Thyroid gland (tissue), 4 donors: ENCODE data around the gene SNCAIP. TPM values are rescaled to one million over a fixed set of nuclear protein-coding genes. Genes with fewer than 3 reads are reported as not detected.

Experiments used
- DNase-seq, 2 donors: peaks; one replicate each; pipeline ENCODE4 v3.0.0-alpha.2; 2019
- H3K27ac ChIP-seq, 3 donors: fragments of 200-600 bp; sonication (generic); 1 replicate in 2 of 3; 2 replicates in 1 of 3; pipeline ENCODE4 v1.5.1; 2016 to 2019; ENCODE audit warnings: mild to moderate bottlenecking in 1 of 3, moderate library complexity in 1 of 3
- H3K27me3 ChIP-seq: fragments of 200-600 bp; sonication (generic); one replicate; pipeline ENCODE4 v1.5.1; 2019
- H3K36me3 ChIP-seq, 2 donors: fragments of 200-600 bp; sonication (generic); one replicate each; pipeline ENCODE4 v1.5.1; 2016 to 2019
- H3K4me1 ChIP-seq, 2 donors: fragments of 200-600 bp; sonication (generic); one replicate each; pipeline ENCODE4 v1.5.1; 2017 to 2019
- H3K4me3 ChIP-seq, 3 donors: fragments of 200-600 bp; sonication (generic); replicated peaks in 1 of 3; 1 replicate in 2 of 3; 2 replicates in 1 of 3; pipeline ENCODE4 v1.5.1; 2016; ENCODE audit warnings: mild to moderate bottlenecking in 1 of 3
- H3K9me3 ChIP-seq: fragments of 200-600 bp; sonication (generic); one replicate; pipeline ENCODE4 v1.5.1; 2017
- CTCF ChIP-seq, 6 experiments: fragments of 200-600 bp in 3 of 6; fragments of 450-650 bp in 3 of 6; sonication (generic) in 3 of 6; IDR thresholded peaks; one replicate each; pipeline ENCODE4 v1.5.1; 2016 to 2019; ENCODE audit warnings: antibody characterized with exemption in 6 of 6, mild to moderate bottlenecking in 2 of 6, inconsistent platforms in 1 of 6, moderate library complexity in 1 of 6
- POLR2A ChIP-seq, 2 donors: fragments of 450-650 bp; IDR thresholded peaks; one replicate each; pipeline ENCODE4 v1.6.1; 2017; ENCODE audit warnings: antibody characterized with exemption in 2 of 2, mild to moderate bottlenecking in 2 of 2, moderate library complexity in 1 of 2
- WGBS, 2 donors: methylation state at CpG; one replicate each; pipeline ENCODE4 v1.1.5; 2017; 5-methylcytosine and 5-hydroxymethylcytosine counted together
- intact Hi-C: fragments of 100-400 bp; cut with DNase I; formaldehyde crosslinking; loops from one replicate; pipeline ENCODE4 v1.15.1; 2023
- total RNA-seq, 4 donors: library from RNA; depleted of rRNA; stranded (reverse); fragments of >200 nt; gene quantifications; one replicate each; pipeline ENCODE4 v1.2.3, GENCODE V29; 2016

The SNCAIP gene
- total RNA-seq, 4 donors from 2014 or later: 4.0 to 12.8 (median 9.8) TPM

- WGBS, 2 donors: 89 to 93% methylated on average over 4 of the region's 4 CpGs
- DNase-seq: no peak
- TF ChIP-seq POLR2A (IDR thresholded peaks at IDR 0.05): no peak
- no peak for TF ChIP-seq CTCF (IDR thresholded peaks at IDR 0.05)
- H3K4me1 ChIP-seq: peaks cover 0 to 5% of the 10 kb centered on the region in 2 donors
- no peaks in the 10 kb centered on the region for H3K27me3 ChIP-seq
- no peaks in the 10 kb centered on the region for H3K36me3 ChIP-seq
- H3K9me3 ChIP-seq: no peaks in the 10 kb centered on the region
- intact Hi-C loops: no loop called here
- no peak overlapping the region for H3K4me3 ChIP-seq
- H3K27ac ChIP-seq: no peak overlapping the region
These were observed 123.2 kb downstream of the SNCAIP start for GRCh38 chr5:122435234-122435633.

DNA sequence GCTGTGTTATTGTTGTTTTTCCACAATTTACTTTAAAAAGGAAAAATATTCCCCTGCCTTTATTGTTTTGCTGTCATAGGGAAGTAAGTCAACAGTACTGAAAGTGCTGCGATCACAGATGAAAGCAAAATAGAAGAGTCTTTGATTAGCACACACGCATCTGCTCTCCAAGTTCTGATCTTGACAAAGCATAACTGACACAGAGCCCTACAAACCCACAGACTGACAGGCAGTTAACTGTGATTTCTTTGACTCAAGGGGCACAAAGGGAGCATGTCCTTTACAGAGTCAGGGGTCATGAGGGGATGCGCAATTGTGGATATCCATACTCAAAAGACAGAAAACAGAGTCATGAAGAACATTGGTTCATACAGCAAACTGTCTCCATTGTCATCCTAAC lies 123.7 kb downstream of the SNCAIP start:
- Histone ChIP-seq H3K4me1 (peaks cover 0 to 5% of the 10 kb centered on the region in 2 donors), H3K4me3 (no peak overlapping the region), H3K27ac (no peak overlapping the region), H3K9me3 (no peaks in the 10 kb centered on the region), H3K27me3 (no peaks in the 10 kb centered on the region), H3K36me3 (no peaks in the 10 kb centered on the region)
- 94 to 97% methylated on average over 3 of the region's 3 CpGs for WGBS, 2 donors
- intact Hi-C loops: no loop called here
- DNase-seq: no peak
- TF ChIP-seq POLR2A (IDR thresholded peaks at IDR 0.05) (no peak), CTCF (IDR thresholded peaks at IDR 0.05) (no peak)

DNA sequence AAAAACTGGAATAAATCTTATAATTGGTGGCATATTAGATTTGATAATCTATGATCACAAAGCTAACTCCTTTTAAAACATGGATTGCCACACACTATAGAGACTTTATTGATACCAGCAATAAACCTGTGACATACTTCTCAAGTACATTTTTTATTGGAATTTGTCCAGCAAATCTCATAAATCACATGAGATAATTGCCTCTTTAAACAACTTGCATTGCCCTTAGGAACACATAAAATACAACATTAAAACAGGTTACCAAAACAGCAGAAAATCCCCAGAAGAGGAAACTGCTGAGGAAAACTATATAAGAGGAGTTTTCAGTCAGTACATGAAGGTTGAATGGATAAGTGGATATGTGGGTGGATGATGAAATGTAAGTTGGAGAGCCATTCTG lies 124.6 kb downstream of the SNCAIP start:
- H3K4me3 ChIP-seq: no peak overlapping the region
- no peaks in the 10 kb centered on the region for H3K36me3 ChIP-seq
- H3K4me1 ChIP-seq: peaks cover 0 to 5% of the 10 kb centered on the region in 2 donors
- no peak for DNase-seq
- no peaks in the 10 kb centered on the region for H3K9me3 ChIP-seq
- TF ChIP-seq POLR2A (IDR thresholded peaks at IDR 0.05): no peak
- TF ChIP-seq CTCF (IDR thresholded peaks at IDR 0.05): no peak
- intact Hi-C loops: no loop called here
- H3K27ac ChIP-seq: no peak overlapping the region
- H3K27me3 ChIP-seq: no peaks in the 10 kb centered on the region

- Histone ChIP-seq H3K9me3 (no peaks in the 10 kb centered on the region), H3K27me3 (no peaks in the 10 kb centered on the region), H3K4me3 (no peak overlapping the region), H3K36me3 (no peaks in the 10 kb centered on the region), H3K27ac (no peak overlapping the region), H3K4me1 (peaks cover 1 to 4% of the 10 kb centered on the region in 2 donors)
- WGBS, 2 donors: 85 to 96% methylated on average over 1 of the region's 1 CpG
- no peak for DNase-seq
- TF ChIP-seq POLR2A (IDR thresholded peaks at IDR 0.05): no peak
- TF ChIP-seq CTCF (IDR thresholded peaks at IDR 0.05): no peak
- intact Hi-C loops: no loop called here
These were observed 127.6 kb downstream of the SNCAIP start for GRCh38 chr5:122439645-122440044.

GRCh38 chr5:122442938-122443337 lies 130.9 kb downstream of the SNCAIP start:
- 19 to 43% methylated on average over 1 of the region's 1 CpG for WGBS, 2 donors
- DNase-seq: no peak
- TF ChIP-seq POLR2A (IDR thresholded peaks at IDR 0.05) (no peak), CTCF (IDR thresholded peaks at IDR 0.05) (no peak)

More at GRCh38 chr5:122442938-122443337, 130.9 kb downstream of the SNCAIP start:
- Histone ChIP-seq H3K4me3 (no peak overlapping the region), H3K4me1 (peaks cover 3 to 4% of the 10 kb centered on the region in 2 donors), H3K27ac (no peak overlapping the region), H3K9me3 (no peaks in the 10 kb centered on the region), H3K36me3 (no peaks in the 10 kb centered on the region), H3K27me3 (no peaks in the 10 kb centered on the region)
- intact Hi-C loops: no loop called here
